Panc1 (cell line): ENCODE measurements around the gene PSKH1.

Experiments used
- CTCF ChIP-seq: fragments of 450-650 bp; IDR thresholded peaks from 2 replicates; pipeline ENCODE4 v1.5.1; 2017; ENCODE audit warnings: mild to moderate bottlenecking
- POLR2AphosphoS5 ChIP-seq: IDR thresholded peaks from 2 replicates; pipeline ENCODE4 v1.6.1; 2012; ENCODE audit warnings: mild to moderate bottlenecking, low read depth, low read length, moderate library complexity
- SIN3A ChIP-seq: IDR thresholded peaks from 2 replicates; pipeline ENCODE4 v1.6.1; 2012; ENCODE audit warnings: low read depth, mild to moderate bottlenecking, low read length, moderate library complexity, borderline replicate concordance; ENCODE audit not compliant: insufficient read depth
- TF ChIP-seq, protein P1 (sequence below), 2 experiments: IDR thresholded peaks; 2 replicates each; pipeline ENCODE4 v1.6.1; 2011 to 2012; ENCODE audit warnings: low read depth in 2 of 2, control low read depth in 1 of 2, low read length in 1 of 2, mild to moderate bottlenecking in 1 of 2, moderate library complexity in 1 of 2; ENCODE audit not compliant: insufficient read depth in 1 of 2

GRCh38 chr16:67967183-67967957 lies 74.3 kb downstream of the PSKH1 start:
- no peak for TF ChIP-seq CTCF
- no peak for TF ChIP-seq SIN3A
- no peak for TF ChIP-seq POLR2AphosphoS5
- TF ChIP-seq, protein P1, sequence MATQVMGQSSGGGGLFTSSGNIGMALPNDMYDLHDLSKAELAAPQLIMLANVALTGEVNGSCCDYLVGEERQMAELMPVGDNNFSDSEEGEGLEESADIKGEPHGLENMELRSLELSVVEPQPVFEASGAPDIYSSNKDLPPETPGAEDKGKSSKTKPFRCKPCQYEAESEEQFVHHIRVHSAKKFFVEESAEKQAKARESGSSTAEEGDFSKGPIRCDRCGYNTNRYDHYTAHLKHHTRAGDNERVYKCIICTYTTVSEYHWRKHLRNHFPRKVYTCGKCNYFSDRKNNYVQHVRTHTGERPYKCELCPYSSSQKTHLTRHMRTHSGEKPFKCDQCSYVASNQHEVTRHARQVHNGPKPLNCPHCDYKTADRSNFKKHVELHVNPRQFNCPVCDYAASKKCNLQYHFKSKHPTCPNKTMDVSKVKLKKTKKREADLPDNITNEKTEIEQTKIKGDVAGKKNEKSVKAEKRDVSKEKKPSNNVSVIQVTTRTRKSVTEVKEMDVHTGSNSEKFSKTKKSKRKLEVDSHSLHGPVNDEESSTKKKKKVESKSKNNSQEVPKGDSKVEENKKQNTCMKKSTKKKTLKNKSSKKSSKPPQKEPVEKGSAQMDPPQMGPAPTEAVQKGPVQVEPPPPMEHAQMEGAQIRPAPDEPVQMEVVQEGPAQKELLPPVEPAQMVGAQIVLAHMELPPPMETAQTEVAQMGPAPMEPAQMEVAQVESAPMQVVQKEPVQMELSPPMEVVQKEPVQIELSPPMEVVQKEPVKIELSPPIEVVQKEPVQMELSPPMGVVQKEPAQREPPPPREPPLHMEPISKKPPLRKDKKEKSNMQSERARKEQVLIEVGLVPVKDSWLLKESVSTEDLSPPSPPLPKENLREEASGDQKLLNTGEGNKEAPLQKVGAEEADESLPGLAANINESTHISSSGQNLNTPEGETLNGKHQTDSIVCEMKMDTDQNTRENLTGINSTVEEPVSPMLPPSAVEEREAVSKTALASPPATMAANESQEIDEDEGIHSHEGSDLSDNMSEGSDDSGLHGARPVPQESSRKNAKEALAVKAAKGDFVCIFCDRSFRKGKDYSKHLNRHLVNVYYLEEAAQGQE (IDR thresholded peaks at IDR 0.05; ENCODE audit: insufficient read depth in 1 of 2, low read depth in 2 of 2, low read length in 1 of 2) = no peak
